Panc1 (cell line): ENCODE data around the gene LINC00237. TPM values are rescaled to one million over a fixed set of nuclear protein-coding genes. Genes with fewer than 3 reads are reported as not detected.

ENCODE experiments used
- ATAC-seq: fragments of 200-7000 bp; cut with Tn5 transposase; 2 replicates; pipeline ENCODE4 v1.9.1; 2020; ENCODE audit warnings: mild to moderate bottlenecking, moderate library complexity
- BruUV-seq: library from RNA; stranded (reverse); fragments of 400-500 nt; replicated peaks from 2 replicates; lab custom pipeline; 2021; lab: Mats Ljungman, UMichigan
- CTCF ChIA-PET: fragments of 300-600 bp; sonication (Branson Sonifier 250); formaldehyde crosslinking; loops from one replicate; lab custom pipeline; 2022; ENCODE audit warnings: antibody characterized with exemption; lab: Charles Lee
- POLR2A ChIA-PET: fragments of 300-600 bp; sonication (Branson Sonifier 250); formaldehyde crosslinking; loops from one replicate; lab custom pipeline; 2022; ENCODE audit warnings: antibody characterized with exemption; lab: Charles Lee
- DNase-seq: peaks from one replicate; pipeline ENCODE4 v3.0.0-alpha.2; 2010; ENCODE audit warnings: low read depth, low spot score
- H3K27ac ChIP-seq: 2 replicates; pipeline ENCODE4 v1.5.1; 2011; ENCODE audit warnings: mild to moderate bottlenecking, low read length, inconsistent platforms
- H3K27me3 ChIP-seq: fragments of 200-500 bp; sonication (Bioruptor generic); 2 replicates; pipeline ENCODE4 v1.6.0; 2014; ENCODE audit warnings: low read length, inconsistent platforms; ENCODE audit not compliant: control insufficient read depth, insufficient read depth
- H3K36me3 ChIP-seq: fragments of 200-500 bp; sonication (Bioruptor generic); 2 replicates; pipeline ENCODE4 v1.5.1; 2014; ENCODE audit warnings: inconsistent platforms, mild to moderate bottlenecking, low read length, moderate library complexity; ENCODE audit not compliant: control insufficient read depth, insufficient read depth
- H3K4me1 ChIP-seq: 2 replicates; pipeline ENCODE4 v1.5.1; 2011; ENCODE audit warnings: inconsistent platforms, mild to moderate bottlenecking, low read length, moderate library complexity; ENCODE audit not compliant: control insufficient read depth, insufficient read depth
- H3K4me3 ChIP-seq, 2 experiments: 2 replicates each; pipeline ENCODE4 v1.5.1; 2011 to 2012; ENCODE audit warnings: low read depth in 2 of 2, low read length in 2 of 2, mild to moderate bottlenecking in 2 of 2, inconsistent platforms in 1 of 2, moderate library complexity in 1 of 2
- H3K9me3 ChIP-seq: fragments of 200-500 bp; sonication (Bioruptor generic); 2 replicates; pipeline ENCODE4 v1.5.1; 2014; ENCODE audit warnings: low read depth, mild to moderate bottlenecking, inconsistent platforms, low read length, moderate library complexity; ENCODE audit not compliant: control insufficient read depth, insufficient read depth
- POLR2AphosphoS5 ChIP-seq: IDR thresholded peaks from 2 replicates; pipeline ENCODE4 v1.6.1; 2012; ENCODE audit warnings: mild to moderate bottlenecking, low read depth, low read length, moderate library complexity
- SIN3A ChIP-seq: IDR thresholded peaks from 2 replicates; pipeline ENCODE4 v1.6.1; 2012; ENCODE audit warnings: low read depth, mild to moderate bottlenecking, low read length, moderate library complexity, borderline replicate concordance; ENCODE audit not compliant: insufficient read depth
- TCF7L2 ChIP-seq: IDR thresholded peaks from 2 replicates; pipeline ENCODE4 v1.6.1; 2011; ENCODE audit warnings: mild to moderate bottlenecking, low read depth, low read length, inconsistent platforms
- in situ Hi-C: cut with HindIII; loops from 2 replicates; pipeline ENCODE4 v1.10.0; 2016; ENCODE audit warnings: low sequenced_read_pairs, low pct_unique_long_range_greater_than_20kb
- intact Hi-C: fragments of 100-400 bp; cut with micrococcal nuclease; formaldehyde crosslinking; loops from one replicate; pipeline ENCODE4 v1.10.0; 2022; ENCODE audit not compliant: unreplicated experiment
- total RNA-seq: library from RNA; stranded (reverse); gene quantifications from one replicate; pipeline ENCODE4 v1.2.1, GENCODE V29; 2021; ENCODE audit not compliant: unreplicated experiment
- TF ChIP-seq, protein P1 (sequence below), 2 experiments: IDR thresholded peaks; 2 replicates each; pipeline ENCODE4 v1.6.1; 2011 to 2012; ENCODE audit warnings: low read depth in 2 of 2, control low read depth in 1 of 2, low read length in 1 of 2, mild to moderate bottlenecking in 1 of 2, moderate library complexity in 1 of 2; ENCODE audit not compliant: insufficient read depth in 1 of 2
- TF ChIP-seq, protein P2 (sequence below): fragments of 450-650 bp; IDR thresholded peaks from 2 replicates; pipeline ENCODE4 v1.5.1; 2017; ENCODE audit warnings: mild to moderate bottlenecking

Gene LINC00237
- total RNA-seq, 1 experiment from 2014 or later: not detected

DNA sequence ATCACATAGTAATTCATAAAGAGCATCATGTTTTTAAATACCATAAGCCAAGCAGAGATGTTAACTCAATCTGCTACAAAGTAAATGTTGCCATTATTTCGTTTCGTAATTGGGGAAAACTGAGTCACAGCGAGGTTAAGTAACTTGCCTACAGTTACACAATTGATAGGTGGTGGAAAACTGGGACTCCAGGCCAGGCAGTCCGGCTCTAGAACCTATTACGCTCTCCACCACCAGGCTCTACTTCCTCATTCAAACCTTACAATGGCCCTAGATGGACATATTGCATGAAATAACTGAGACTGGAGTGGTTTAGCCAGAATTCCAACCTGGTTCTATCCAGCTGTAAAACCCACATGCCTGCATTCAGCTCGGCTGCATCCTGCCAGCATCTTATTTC, 58.2 kb downstream of the LINC00237 start:
- no peaks in the 10 kb centered on the region for H3K36me3 ChIP-seq
- no peak overlapping the region for H3K27ac ChIP-seq
- intact Hi-C loops: no loop called here
- H3K4me3 ChIP-seq: no peak overlapping the region
- H3K4me1 ChIP-seq: no peaks in the 10 kb centered on the region
- TF ChIP-seq, protein P1, sequence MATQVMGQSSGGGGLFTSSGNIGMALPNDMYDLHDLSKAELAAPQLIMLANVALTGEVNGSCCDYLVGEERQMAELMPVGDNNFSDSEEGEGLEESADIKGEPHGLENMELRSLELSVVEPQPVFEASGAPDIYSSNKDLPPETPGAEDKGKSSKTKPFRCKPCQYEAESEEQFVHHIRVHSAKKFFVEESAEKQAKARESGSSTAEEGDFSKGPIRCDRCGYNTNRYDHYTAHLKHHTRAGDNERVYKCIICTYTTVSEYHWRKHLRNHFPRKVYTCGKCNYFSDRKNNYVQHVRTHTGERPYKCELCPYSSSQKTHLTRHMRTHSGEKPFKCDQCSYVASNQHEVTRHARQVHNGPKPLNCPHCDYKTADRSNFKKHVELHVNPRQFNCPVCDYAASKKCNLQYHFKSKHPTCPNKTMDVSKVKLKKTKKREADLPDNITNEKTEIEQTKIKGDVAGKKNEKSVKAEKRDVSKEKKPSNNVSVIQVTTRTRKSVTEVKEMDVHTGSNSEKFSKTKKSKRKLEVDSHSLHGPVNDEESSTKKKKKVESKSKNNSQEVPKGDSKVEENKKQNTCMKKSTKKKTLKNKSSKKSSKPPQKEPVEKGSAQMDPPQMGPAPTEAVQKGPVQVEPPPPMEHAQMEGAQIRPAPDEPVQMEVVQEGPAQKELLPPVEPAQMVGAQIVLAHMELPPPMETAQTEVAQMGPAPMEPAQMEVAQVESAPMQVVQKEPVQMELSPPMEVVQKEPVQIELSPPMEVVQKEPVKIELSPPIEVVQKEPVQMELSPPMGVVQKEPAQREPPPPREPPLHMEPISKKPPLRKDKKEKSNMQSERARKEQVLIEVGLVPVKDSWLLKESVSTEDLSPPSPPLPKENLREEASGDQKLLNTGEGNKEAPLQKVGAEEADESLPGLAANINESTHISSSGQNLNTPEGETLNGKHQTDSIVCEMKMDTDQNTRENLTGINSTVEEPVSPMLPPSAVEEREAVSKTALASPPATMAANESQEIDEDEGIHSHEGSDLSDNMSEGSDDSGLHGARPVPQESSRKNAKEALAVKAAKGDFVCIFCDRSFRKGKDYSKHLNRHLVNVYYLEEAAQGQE (IDR thresholded peaks at IDR 0.05; ENCODE audit: insufficient read depth in 1 of 2, low read depth in 2 of 2, low read length in 1 of 2): no peak
- no peaks in the 10 kb centered on the region for H3K27me3 ChIP-seq
- POLR2A ChIA-PET: no interaction called here
- no TSS peak for BruUV-seq
- CTCF ChIA-PET: interaction anchor here (0.9 to 1.4 kb wide), 2 partner anchors 13 to 20 kb away, joined by 6 to 10 read pairs; no protein-coding TSS in a partner anchor
- DNase-seq (no peak), ATAC-seq (no peak)
- no peaks in the 10 kb centered on the region for H3K9me3 ChIP-seq
- in situ Hi-C loops: no loop called here

DNA sequence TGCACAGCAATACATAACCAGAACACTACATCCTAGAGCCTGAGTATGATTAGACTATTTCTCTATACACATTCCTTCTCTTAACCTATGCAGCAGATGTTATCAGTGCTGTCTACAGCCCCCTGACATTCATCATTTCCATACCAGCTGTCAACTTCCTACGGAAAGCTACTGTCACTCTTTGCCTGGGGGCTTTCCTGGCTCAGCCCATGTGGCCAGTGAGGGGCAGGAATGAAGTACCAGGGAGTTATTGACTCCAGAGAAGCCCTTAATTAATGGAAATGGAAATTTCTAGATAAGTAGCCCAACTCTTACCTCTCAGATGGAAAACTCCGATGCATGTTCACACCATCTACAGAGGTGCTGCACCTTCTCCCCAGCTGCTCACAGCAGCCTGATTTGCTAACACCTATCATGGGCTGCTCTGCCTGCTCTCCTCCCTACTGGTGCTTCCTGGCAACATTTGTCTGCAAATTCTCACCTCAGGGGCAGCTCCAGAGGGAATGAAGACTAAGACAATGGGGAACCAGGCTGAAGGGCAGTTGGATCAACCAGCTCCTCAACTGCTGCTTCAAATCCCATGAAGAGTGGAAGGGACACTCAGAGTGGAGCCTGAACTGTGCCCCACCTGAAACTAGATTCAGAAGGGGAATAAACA, 59.6 kb downstream of the LINC00237 start:
- TF ChIP-seq, protein P1 (IDR thresholded peaks at IDR 0.05; ENCODE audit: insufficient read depth in 1 of 2, low read depth in 2 of 2, low read length in 1 of 2): no peak
- TF ChIP-seq, protein P2, sequence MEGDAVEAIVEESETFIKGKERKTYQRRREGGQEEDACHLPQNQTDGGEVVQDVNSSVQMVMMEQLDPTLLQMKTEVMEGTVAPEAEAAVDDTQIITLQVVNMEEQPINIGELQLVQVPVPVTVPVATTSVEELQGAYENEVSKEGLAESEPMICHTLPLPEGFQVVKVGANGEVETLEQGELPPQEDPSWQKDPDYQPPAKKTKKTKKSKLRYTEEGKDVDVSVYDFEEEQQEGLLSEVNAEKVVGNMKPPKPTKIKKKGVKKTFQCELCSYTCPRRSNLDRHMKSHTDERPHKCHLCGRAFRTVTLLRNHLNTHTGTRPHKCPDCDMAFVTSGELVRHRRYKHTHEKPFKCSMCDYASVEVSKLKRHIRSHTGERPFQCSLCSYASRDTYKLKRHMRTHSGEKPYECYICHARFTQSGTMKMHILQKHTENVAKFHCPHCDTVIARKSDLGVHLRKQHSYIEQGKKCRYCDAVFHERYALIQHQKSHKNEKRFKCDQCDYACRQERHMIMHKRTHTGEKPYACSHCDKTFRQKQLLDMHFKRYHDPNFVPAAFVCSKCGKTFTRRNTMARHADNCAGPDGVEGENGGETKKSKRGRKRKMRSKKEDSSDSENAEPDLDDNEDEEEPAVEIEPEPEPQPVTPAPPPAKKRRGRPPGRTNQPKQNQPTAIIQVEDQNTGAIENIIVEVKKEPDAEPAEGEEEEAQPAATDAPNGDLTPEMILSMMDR: no peak
- TF ChIP-seq POLR2AphosphoS5: no peak
- no peak for TF ChIP-seq SIN3A
- no peak for TF ChIP-seq TCF7L2
- intact Hi-C loops: no loop called here
- ATAC-seq (no peak), DNase-seq (no peak)
- CTCF ChIA-PET: no interaction called here
- in situ Hi-C loops: no loop called here
- Histone ChIP-seq H3K27ac (no peak overlapping the region), H3K27me3 (no peaks in the 10 kb centered on the region), H3K4me1 (no peaks in the 10 kb centered on the region), H3K9me3 (no peaks in the 10 kb centered on the region), H3K4me3 (no peak overlapping the region), H3K36me3 (no peaks in the 10 kb centered on the region)
- POLR2A ChIA-PET: no interaction called here
- no TSS peak for BruUV-seq

Other genes with a start within 250 kb of the LINC00237 start
- 6.5 TPM for gene KIZ, start 19.7 kb upstream of the LINC00237 start, total RNA-seq
- gene XRN2, start 197.0 kb upstream of the LINC00237 start, total RNA-seq: 77.7 TPM